Jurkat, Clone E6-1 (cell line): Measurements from ENCODE around the gene EPYC.
"Not testable (repeated sequence)": the region's sequence is repeated elsewhere in the genome, so short reads cannot be mapped to it uniquely, and the experiment has no call there.

ENCODE experiments used
- DNase-seq: peaks from one replicate; pipeline ENCODE4 v3.0.0-alpha.2; 2011; ENCODE audit warnings: low read depth, low spot score
- H3K4me3 ChIP-seq: 2 replicates; pipeline ENCODE4 v1.5.1; 2011; ENCODE audit warnings: mild to moderate bottlenecking, low read length, control low read depth, moderate library complexity

EPYC gene

DNA sequence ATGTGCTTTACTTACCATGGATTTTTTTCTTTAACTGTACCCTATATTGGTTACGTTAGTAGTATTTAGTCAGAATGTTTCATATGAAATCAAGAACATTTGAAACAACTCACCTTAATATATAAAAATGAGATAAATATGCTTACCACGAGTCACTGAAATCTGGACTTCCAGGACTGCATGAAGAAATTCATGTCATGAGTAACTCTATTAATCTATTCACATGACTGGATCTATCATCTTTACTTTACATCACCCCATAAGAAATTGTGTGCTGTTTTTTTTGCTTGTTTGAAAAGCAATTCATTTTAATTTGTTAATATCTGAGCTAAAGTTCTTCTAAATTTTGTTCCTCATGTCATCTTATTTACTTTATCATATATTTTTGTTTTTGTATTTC, 5.2 kb downstream of the EPYC start:
- no peak for DNase-seq
- no peak overlapping the region for H3K4me3 ChIP-seq

DNA sequence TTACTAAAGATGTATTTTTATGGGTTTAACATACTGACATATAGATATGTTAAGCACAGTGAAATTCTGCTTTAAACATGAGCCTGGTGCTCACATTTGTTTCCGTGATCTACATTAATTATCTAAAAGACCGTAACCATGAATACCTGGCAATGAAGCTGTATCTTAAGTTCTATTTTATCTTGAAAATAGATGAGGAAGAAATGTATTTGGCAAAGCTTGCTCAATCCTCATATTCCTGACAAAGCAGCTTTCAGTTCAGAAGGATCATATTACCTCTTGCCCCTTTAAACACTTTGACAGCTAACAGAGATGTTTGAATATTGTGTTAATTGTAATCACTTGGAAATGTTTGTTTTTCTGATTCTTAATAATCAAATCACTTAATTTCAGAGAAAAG, 9.8 kb downstream of the EPYC start:
- no peak for DNase-seq
- no peak overlapping the region for H3K4me3 ChIP-seq

DNA sequence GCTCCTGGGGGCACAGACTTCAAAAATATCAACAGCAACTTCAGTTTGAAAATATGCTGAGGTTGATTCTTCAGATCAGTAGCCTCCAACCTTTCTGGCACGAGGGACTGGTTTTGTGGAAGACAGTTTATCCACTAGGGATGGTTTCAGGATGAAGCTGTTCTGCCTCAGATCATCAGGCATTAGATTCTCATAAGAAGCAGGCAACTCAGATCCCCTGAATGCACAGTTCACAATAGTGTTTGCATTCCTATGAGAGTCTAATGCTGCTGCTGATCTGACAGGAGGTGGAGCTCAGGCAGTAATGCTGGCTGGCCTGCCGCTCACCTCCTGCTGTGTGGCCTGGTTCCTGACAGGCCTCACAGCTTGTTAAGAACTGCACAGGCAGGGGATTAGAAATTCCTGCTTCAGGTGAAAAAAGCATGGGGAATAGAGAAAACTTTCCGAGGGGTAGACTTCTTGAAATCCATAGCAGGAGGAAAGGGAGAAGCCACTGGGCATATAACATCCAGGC, 12.8 kb downstream of the EPYC start:
- no peak for DNase-seq

DNA sequence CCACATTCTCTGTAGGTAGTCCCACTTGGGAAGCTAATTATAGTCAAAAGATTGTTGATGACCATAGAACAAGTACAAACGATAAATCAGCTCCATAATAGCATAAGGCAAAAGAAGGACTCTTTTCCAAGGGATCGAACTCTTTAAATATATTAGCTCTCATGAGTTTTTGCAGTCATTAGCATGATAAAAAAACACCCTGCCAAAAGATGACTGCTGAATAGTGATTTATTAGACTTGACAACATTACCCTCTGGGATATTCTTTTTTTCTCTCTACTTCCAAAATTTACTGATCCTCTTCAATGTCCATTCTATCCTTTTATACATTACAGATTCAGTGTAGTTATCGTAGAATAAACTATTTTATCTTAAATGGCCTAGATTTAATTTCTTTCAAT, 14.2 kb downstream of the EPYC start:
- H3K4me3 ChIP-seq: no peak overlapping the region
- no peak for DNase-seq

More for the DNA sequence above, 12.8 kb downstream of the EPYC start:
- H3K4me3 ChIP-seq: no peak overlapping the region

DNA sequence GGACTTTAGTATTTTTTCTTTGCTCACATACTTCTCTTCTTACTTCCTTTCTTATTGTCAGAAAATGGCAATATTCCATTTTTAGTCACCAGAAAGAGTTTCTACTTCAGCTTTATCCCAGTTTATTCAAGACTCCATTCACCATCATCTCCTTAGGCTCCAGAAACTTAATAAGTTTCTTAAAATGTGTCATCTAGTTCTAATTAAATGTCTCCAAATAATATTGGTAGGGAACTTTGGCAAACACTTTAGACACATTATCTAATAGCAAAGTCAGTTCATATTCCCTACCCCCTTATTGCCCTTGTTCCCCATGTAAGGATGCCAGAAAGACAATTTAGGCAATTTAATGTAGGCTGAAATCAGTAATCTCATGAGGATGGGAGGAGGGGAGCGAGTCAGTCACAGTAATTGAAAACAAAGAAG, 15.1 kb downstream of the EPYC start:
- no peak for DNase-seq
- no peak overlapping the region for H3K4me3 ChIP-seq

DNA sequence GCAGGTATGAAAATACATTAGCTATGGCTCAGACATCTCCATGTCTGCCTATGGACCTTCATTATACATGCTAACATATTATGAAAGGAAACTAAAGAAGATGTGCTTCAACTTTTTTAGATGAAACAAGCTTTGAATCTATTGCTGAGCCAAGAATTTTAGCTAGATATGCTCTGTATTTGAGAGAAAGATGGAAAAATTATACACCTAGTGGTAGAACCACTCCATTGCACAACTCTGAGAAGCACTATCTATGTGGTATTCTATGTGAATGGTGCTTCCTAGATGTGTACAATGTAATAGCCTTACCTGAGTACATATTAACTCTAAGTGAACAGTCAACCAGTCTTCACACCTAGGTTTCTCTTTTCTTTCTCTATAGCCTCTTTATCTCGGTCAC, 17.3 kb downstream of the EPYC start:
- DNase-seq: peak; percentile 8

DNA sequence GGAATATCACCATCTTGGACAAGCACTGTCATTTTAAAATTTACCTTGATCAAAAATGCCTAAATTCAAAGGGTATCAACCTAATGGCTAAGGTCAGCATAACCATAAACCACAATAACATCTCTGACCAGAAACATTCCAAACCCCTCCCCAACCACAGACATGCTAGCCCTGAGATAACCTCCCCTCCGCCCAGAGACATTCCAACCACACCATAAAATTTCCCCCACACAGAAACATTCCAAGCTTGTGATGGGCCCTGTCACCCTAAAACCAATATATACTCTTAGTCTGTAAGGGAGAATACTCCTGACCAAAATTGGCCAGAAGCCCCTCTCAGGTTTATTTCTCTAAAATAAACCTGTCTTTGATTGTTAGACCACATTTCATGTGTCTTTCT, 17.7 kb downstream of the EPYC start:
- H3K4me3 ChIP-seq: no peak overlapping the region
- DNase-seq: no peak

More for the DNA sequence above, 17.3 kb downstream of the EPYC start:
- H3K4me3 ChIP-seq: no peak overlapping the region

DNA sequence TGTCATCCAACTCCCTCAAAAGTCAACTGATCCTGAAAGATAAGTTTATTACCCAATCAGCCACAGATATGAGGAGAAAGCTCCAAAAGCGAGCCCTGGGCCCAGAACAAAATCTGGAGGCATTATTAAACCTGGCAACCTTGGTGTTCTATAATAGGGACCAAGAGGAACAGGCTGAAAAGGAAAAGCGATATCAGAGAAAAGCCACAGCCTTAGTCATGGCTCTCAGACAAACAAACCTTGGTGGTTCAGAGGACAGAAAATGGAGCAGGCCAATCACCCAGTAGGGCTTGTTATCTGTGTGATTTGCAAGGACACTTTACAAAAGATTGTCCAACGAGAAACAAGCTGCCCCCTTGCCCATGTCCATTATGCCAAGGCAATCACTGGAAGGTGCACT, 19.4 kb downstream of the EPYC start:
- DNase-seq, H3K4me3 ChIP-seq: not testable (repeated sequence)

DNA sequence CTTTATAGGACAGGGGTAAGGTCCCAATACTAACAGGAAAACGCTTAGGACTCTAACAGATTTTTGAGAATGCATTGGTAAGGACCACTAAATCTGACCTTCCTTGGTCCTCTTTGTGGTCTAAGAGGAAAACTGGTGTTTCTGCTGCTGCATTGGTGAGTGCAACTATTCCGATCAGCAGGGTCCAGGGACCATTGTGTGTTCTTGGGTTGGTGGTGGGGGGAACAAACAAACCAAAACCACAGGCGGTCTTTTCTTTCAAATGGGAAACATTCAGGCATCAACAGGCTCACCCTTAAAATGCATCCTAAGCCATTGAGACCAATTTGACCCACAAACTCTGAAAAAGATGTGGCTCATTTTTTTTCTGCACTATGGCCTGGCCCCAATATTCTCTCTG, 20.7 kb downstream of the EPYC start:
- no peak for DNase-seq
- H3K4me3 ChIP-seq: no peak overlapping the region

DNA sequence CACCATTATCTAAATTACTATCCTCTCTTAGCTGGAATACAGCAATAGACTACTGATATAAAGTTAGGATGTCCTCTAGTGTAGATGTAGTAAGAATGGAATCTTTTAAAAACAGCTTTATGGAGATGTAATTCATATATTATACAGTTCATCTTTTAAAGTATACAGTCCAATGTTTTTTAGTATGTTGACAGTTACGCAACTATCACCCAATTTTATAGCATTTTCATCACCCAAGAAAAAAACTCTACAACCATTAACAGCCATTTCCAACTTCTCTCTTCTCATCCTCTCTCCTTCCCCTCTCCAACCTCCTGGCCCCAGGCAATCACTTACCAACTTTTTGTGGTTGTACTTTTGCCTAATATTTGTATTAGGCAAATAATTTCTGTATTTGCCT, 22.6 kb downstream of the EPYC start:
- DNase-seq: no peak
- H3K4me3 ChIP-seq: no peak overlapping the region

DNA sequence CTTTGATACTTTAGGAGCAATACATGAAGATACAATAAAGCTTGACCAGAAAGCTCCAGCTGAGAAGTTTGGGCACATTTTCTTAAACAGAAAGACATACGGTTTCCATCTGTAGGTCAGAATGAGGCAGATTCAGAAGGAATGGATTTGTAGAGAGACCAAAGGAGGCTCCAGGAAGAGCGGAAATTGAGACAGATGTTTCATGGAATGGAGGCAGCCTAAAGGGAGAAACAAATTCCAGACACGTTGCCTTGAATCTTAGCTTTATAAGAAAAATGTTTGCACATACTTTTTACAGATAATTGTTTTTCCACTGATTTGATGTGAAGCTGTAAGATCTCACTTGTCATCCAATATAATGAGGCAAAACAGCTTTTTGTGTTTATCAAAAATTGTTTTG, 24.8 kb downstream of the EPYC start:
- no peak overlapping the region for H3K4me3 ChIP-seq
- DNase-seq: no peak

DNA sequence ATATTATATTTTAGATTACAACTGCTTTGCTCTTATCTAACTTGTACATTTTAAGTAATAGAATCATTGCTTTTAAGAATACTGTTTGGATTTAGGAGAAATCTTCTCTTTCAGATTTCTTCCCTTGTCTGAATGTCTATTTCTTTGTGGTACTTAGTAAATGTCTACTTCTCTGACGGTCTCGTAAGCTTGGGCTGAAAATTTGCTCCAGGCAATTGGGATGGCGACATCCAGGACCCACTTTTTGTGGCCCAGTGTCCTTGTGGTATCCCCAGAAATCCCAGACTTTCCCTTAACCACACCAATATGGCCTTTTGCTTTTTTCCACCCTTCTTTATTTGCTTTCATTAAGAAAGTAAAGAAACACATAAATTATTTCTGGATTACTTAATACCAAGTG, 25.8 kb downstream of the EPYC start:
- no peak for DNase-seq
- no peak overlapping the region for H3K4me3 ChIP-seq

DNA sequence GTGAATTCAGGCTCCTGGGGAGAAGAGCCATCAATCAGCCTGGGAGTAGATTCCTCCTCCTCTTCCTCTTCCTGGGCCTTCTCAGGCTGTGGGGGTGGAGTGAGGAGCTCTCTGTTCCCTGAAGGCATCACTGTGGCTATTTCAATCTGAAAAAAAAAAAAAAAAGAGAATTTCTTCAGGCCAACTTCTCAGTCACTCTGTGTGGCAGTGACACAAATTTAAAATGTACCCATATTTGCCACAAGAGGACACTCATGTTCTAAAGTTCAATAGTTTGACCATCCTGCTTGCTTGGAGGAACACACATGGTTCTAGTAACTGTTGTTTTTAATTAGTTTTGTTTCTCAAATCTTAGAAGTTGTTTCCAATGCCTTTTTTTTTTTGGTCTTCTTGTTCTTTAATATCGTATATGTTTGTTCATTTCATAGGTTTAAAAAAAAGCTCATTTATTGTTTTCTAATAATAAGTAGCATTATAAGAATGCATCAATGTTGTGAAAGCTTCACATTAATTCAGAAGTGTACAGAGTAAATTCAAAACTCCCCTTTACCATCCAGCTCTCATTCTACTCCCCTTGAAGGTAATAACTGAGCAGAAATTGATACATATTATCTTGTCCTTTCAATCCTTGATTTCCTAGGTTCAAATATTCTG, 26.5 kb downstream of the EPYC start:
- no peak overlapping the region for H3K4me3 ChIP-seq
- DNase-seq: no peak

DNA sequence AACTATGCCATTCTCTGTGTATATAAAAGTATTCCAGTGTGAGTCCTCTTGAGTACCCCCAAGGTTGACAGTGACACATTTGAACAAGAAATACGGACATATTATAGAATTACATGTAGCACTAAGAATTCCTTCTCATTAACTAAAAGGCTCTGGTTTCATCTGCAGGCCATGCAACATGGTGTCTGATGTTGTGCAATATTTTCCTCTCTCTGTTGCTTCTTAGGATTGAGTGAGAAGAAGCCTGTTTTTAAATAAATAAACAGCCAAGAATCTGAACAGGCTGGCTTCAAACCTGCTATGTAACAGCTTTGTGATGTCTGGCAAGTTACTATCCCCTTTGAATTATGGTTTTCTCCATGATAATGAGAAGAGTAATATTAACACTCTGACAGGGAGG, 27.5 kb downstream of the EPYC start:
- H3K4me3 ChIP-seq: no peak overlapping the region
- DNase-seq: no peak

DNA sequence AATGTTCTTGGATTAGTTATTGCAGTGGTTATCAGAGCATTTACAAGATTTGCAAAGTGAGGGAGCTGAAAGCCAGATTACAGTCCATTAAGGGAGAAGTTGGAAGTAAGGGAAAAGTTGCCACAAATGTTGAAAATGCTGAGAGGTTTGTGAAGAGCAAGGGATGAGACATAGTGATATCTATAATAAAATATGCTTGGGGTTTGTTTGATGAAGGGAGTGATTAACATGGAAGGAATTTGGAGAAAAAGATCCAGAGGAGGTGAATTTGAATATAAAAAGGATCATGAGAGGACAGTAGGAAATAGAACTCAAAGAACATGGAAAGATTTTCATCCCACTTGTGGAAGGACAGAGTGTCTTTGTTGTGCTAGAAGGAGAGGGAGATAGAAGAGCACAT, 30.5 kb downstream of the EPYC start:
- DNase-seq: no peak
- H3K4me3 ChIP-seq: no peak overlapping the region

DNA sequence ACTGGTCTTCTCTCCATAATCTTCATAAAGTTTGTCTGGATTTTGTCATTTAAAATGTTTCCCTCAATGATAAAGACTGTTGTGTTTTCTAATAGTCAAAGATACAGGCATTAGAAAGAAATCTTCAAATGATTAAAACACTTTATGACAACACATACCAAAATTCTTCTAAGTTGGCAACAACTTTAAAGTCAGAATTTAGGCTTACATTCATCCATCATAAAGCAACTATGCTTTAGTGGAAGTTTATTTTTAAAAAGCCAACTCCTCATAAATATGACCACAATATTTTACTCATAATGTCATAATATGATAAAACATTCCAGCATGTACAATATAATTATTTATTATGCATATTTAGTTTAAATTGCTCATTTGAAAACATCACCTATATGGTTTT, 32.5 kb downstream of the EPYC start:
- no peak for DNase-seq

DNA sequence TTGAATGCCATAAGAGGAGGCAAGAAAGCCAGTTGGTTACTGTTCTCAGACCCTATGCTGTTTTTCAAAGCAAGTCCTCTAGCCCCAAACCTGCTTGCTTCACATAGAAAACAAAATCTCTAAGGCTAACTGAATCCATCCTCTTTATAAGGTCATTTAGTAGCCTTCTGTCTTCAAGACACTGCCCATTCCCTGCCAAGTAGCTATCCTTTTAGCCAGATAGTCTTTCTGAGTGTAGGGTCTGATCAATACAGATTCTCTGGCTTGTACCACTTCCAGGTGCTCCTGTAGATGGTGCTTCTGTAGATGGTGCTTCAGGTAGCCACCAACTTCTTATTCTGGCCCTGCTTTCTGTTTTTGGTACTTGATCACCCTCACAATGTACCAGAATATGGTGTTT, 33.9 kb downstream of the EPYC start:
- H3K4me3 ChIP-seq: no peak overlapping the region

More for the DNA sequence above, 32.5 kb downstream of the EPYC start:
- no peak overlapping the region for H3K4me3 ChIP-seq

DNA sequence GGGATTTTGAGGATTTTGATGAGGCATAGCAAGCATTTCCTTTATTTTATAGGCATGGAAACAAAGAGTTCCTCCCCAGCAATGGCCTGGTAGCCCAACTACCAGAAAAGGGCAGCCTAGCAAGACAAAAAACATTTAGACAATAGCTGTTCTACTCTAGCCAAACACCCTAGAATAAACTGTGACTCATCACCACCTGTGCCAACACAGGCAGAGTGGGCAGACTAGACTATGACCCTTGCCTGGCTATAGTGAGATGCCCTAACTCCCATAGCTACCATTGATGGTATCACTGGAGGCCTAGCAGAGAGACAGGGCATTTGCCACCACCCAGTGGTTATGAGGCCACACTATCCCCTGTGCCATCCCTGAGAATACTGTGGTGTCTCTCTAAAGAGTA, 34.3 kb downstream of the EPYC start:
- no peak overlapping the region for H3K4me3 ChIP-seq
- no peak for DNase-seq

More for the DNA sequence above, 33.9 kb downstream of the EPYC start:
- no peak for DNase-seq

DNA sequence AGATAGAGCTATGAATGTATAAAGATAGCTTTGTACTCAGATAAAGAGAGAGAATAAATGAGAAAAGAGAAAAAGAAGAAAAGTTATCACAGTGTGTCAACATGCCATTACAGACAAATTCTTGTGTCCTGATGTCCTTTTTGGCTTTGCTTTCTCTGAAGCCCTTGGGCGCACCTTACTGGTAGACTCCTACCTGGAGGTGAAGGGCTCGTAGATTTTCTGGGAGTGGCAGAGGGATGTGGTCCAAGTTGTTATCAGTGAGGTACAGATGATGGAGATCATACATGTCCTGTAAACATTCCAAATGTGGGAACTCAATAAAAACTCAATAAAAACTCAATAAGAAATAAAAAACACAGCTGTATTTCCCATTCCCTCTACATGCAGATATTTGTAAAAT, 34.9 kb downstream of the EPYC start:
- no peak for DNase-seq
- no peak overlapping the region for H3K4me3 ChIP-seq

DNA sequence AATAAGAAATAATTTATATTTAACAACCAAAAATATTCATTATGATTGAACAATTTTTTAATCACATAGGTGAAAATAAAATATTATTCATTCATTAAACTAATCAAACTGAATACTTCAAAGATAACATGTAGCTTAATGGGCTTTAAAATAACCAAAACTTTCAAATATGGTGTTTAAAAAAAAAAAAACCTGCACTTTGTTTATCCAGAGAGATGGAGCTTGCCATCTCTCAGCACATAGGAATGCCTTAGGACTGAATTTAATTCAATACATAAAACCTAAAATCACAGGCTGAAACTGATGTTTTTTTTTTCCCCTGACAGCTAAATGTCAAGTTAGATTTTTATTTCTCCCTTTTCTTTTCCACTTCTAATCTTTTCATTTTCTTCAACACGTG, 35.4 kb downstream of the EPYC start:
- DNase-seq: no peak
- no peak overlapping the region for H3K4me3 ChIP-seq

DNA sequence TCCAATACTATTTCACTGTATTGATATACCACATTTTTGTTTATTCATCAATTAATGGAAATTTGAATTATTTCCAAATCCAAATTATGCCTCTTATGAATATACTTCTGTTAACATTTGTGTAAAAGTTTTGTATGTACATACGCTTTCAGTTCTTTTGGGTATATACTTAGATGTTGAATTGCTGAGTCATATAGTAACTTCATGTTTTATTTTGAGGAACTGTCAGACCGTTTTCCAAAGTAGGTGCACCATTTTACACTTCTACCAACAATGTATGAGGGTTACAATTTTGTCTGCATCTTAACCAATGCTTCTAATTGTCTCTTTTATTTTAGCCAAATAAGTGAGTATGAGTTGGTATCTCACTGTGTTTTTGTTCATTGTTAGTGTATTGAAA, 39.6 kb downstream of the EPYC start:
- DNase-seq: no peak

More for the DNA sequence above, 39.6 kb downstream of the EPYC start:
- H3K4me3 ChIP-seq: no peak overlapping the region
